Measurements from ENCODE around the gene SCN2A. TPM values are rescaled to one million over a fixed set of nuclear protein-coding genes. Genes with fewer than 3 reads are reported as not detected.

SCN2A gene
- total RNA-seq: under 0.01 and 0.20 TPM in 2 replicates

DNA sequence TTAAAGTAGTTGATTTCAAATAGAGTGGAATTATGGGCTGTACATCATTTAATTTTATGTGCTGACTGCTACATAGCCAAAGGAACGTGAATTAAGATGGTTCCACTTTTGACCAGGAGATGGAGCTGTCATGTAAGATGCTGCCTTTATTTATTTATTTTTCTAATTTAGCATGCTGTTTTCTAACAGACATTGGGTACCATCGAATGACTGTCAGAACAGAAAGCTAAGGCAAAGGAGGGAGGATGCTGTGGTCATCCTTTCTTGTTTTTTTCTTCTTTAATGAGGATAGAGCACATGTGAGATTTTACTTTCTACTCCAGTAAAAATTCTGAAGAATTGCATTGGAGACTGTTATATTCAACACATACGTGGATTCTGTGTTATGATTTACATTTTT is at the start of gene SCN2A:
SCN2A (plus strand) TSS at position 185 of the 400 bp plus-strand sequence. CDS start 56,410 bp downstream, outside the sequence.

DNA sequence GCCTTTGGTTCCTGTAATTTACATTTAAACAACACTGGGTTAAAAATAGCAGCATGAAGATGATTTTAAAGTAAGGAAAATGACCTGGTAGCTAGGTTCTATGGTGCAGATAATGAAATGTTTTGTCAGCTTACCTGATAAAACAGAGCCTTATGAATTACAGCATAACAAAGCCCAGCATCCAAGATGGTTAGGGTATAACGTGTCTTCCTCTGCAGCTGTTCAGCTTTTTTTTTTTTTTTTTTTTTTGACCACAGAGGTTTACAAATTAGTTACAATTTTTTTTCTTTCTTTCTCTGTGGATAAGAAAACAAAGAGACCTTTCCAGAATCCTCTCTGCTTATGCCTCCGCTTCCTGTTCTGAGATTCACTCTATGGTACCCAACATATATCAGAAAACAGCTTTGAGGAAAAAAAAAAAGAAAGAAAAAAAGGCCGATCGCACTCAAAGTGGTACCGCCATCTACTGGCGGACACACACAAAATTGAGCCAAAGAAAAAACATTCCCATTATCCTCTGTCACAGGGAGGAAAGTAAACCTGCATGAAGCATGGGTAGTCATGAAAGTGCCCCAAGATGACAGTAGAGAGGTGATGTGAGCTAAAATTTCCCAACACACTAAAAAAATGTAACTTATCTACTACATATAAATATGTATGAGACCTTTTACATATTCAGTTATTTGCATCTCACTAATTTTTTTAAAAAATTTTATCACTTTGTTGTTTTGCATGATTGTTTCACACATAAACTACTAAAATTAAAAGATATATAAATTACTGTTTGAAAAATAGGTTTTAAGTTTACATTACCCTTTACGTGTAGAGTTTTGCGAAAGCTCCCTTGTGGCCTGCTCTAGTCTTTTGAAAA is 35.3 kb upstream of the SCN2A start, which contains the start of gene SCN3A:
SCN3A (minus strand) TSS at position 362 of the 871 bp plus-strand sequence. CDS start 27,656 bp downstream, outside the sequence.

Other genes starting within 250 kb of the SCN2A start
- not detected in 2 replicates for gene SCN3A, start 35.4 kb upstream of the SCN2A start, total RNA-seq
- 0.20 and 0.73 TPM in 2 replicates for gene CSRNP3, start 230.3 kb downstream of the SCN2A start, total RNA-seq